Measurements from ENCODE around the gene BAZ2A.
A peak's percentile ranks its signal among the peaks of the same experiment; 100 is the strongest.

BAZ2A gene

DNA sequence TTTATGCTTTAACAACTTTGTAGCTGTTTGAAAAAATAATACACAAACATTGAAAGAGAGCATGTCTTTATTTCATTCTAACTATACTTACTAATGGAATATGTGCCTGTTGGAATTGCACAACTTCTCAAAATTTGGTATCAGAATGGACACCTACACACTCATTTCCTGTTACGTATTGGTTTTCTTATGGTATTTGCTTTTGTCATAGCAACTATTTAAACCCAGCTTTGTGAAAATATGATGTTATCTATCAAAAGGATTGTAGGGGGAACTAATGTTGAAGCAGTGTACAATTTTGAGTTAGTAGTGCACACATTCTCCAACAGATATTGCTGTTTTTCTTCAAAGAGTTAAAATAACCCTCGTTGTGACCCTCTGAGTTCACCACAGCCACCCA, 55.9 kb downstream of the BAZ2A start:
- no peaks in the 10 kb centered on the region for H3K27me3 ChIP-seq (ENCODE audit: insufficient read depth, low read length, poor library complexity, severe bottlenecking)
- no peak overlapping the region for H2AFZ ChIP-seq (ENCODE audit: low read length)
- no peaks in the 10 kb centered on the region for H3K9me2 ChIP-seq (replicated peaks; ENCODE audit: low read depth, low read length)
- peak overlapping the region; percentile 44 for H3K9ac ChIP-seq (ENCODE audit: low read depth, low read length, poor library complexity, severe bottlenecking)
- TF ChIP-seq, protein P1, sequence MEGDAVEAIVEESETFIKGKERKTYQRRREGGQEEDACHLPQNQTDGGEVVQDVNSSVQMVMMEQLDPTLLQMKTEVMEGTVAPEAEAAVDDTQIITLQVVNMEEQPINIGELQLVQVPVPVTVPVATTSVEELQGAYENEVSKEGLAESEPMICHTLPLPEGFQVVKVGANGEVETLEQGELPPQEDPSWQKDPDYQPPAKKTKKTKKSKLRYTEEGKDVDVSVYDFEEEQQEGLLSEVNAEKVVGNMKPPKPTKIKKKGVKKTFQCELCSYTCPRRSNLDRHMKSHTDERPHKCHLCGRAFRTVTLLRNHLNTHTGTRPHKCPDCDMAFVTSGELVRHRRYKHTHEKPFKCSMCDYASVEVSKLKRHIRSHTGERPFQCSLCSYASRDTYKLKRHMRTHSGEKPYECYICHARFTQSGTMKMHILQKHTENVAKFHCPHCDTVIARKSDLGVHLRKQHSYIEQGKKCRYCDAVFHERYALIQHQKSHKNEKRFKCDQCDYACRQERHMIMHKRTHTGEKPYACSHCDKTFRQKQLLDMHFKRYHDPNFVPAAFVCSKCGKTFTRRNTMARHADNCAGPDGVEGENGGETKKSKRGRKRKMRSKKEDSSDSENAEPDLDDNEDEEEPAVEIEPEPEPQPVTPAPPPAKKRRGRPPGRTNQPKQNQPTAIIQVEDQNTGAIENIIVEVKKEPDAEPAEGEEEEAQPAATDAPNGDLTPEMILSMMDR (conservative IDR thresholded peaks at IDR 0.05; ENCODE audit: low read length) = no peak
- TF ChIP-seq EZH2phosphoT487 (IDR thresholded peaks at IDR 0.05; ENCODE audit: borderline replicate concordance) = no peak
- H4K20me1 ChIP-seq (ENCODE audit: insufficient read depth, low read length, poor library complexity, severe bottlenecking) = no peaks in the 10 kb centered on the region
- H3K79me2 ChIP-seq (ENCODE audit: insufficient read depth, low read length) = no peaks in the 10 kb centered on the region
- H3K4me2 ChIP-seq (ENCODE audit: low read depth, low read length, poor library complexity, severe bottlenecking) = no peak overlapping the region
- no peak overlapping the region for H3K4me3 ChIP-seq (ENCODE audit: low read length, poor library complexity, severe bottlenecking)
- H3K9me3 ChIP-seq (ENCODE audit: insufficient read depth, low read depth, low read length) = no peaks in the 10 kb centered on the region
- H3K4me1 ChIP-seq (ENCODE audit: insufficient read depth, low read length, poor library complexity, severe bottlenecking) = peaks cover 14% of the 10 kb centered on the region
- H3K36me3 ChIP-seq (ENCODE audit: insufficient read depth, low read length) = no peaks in the 10 kb centered on the region
- H3F3A ChIP-seq (ENCODE audit: low read depth) = no peaks in the 10 kb centered on the region

DNA sequence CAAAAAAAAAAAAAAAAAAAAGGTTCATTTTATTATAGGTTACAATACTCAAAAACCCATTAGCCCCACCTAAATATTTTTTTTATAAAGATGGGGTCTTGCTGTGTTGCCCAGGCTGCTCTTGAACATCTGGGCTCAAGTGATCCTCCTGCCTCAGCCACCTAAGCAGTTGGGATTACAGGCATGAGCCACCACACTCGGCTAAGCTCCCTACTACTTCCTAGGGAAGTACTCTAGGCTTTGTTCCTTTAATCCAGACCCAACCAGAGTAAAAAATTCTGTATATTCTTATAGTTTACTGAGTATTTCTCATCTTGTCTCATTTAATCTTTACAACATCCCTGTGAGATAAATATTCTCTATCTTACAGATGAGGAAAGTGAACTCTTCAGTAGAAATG, 57.8 kb downstream of the BAZ2A start:
- Histone ChIP-seq H2AFZ (ENCODE audit: low read length) (no peak overlapping the region), H3K4me3 (ENCODE audit: low read length, poor library complexity, severe bottlenecking) (no peak overlapping the region), H3F3A (ENCODE audit: low read depth) (no peaks in the 10 kb centered on the region), H3K9me3 (ENCODE audit: insufficient read depth, low read depth, low read length) (no peaks in the 10 kb centered on the region), H3K9me2 (replicated peaks; ENCODE audit: low read depth, low read length) (no peaks in the 10 kb centered on the region), H3K4me2 (ENCODE audit: low read depth, low read length, poor library complexity, severe bottlenecking) (no peak overlapping the region), H3K9ac (ENCODE audit: low read depth, low read length, poor library complexity, severe bottlenecking) (no peak overlapping the region), H3K36me3 (ENCODE audit: insufficient read depth, low read length) (no peaks in the 10 kb centered on the region), H4K20me1 (ENCODE audit: insufficient read depth, low read length, poor library complexity, severe bottlenecking) (no peaks in the 10 kb centered on the region), H3K79me2 (ENCODE audit: insufficient read depth, low read length) (no peaks in the 10 kb centered on the region), H3K4me1 (ENCODE audit: insufficient read depth, low read length, poor library complexity, severe bottlenecking) (peaks cover 14% of the 10 kb centered on the region), H3K27me3 (ENCODE audit: insufficient read depth, low read length, poor library complexity, severe bottlenecking) (no peaks in the 10 kb centered on the region)
- TF ChIP-seq, protein P1 (conservative IDR thresholded peaks at IDR 0.05; ENCODE audit: low read length) = no peak
- TF ChIP-seq EZH2phosphoT487 (IDR thresholded peaks at IDR 0.05; ENCODE audit: borderline replicate concordance) = no peak

DNA sequence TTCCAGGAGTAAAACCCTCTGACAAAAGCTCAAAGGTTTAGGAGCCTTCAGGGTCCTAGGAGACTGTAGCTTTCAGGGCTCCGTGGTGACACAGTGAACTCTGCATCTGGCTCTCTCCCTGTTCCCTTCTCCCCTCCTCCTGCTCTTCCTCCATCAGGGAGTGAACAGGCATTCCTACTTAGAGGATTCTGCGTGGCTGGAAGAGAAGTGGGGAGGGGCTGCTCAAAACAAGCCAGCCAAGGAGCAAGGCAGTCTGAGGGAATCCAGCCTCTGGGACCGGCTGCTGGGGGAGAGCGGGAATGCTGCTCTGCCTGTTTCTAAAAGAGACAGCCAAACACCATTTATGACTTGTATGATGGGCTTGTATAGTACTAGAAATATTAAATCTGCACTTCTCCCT, 59.0 kb downstream of the BAZ2A start:
- Histone ChIP-seq H3K4me3 (ENCODE audit: low read length, poor library complexity, severe bottlenecking) (no peak overlapping the region), H3K36me3 (ENCODE audit: insufficient read depth, low read length) (no peaks in the 10 kb centered on the region)

More for the DNA sequence above, 59.0 kb downstream of the BAZ2A start:
- no peaks in the 10 kb centered on the region for H3K79me2 ChIP-seq (ENCODE audit: insufficient read depth, low read length)
- no peaks in the 10 kb centered on the region for H3K9me2 ChIP-seq (replicated peaks; ENCODE audit: low read depth, low read length)
- H3K9me3 ChIP-seq (ENCODE audit: insufficient read depth, low read depth, low read length) = no peaks in the 10 kb centered on the region
- no peaks in the 10 kb centered on the region for H3F3A ChIP-seq (ENCODE audit: low read depth)
- no peaks in the 10 kb centered on the region for H4K20me1 ChIP-seq (ENCODE audit: insufficient read depth, low read length, poor library complexity, severe bottlenecking)
- no peaks in the 10 kb centered on the region for H3K27me3 ChIP-seq (ENCODE audit: insufficient read depth, low read length, poor library complexity, severe bottlenecking)
- no peak overlapping the region for H3K4me2 ChIP-seq (ENCODE audit: low read depth, low read length, poor library complexity, severe bottlenecking)
- no peak overlapping the region for H2AFZ ChIP-seq (ENCODE audit: low read length)
- no peak overlapping the region for H3K9ac ChIP-seq (ENCODE audit: low read depth, low read length, poor library complexity, severe bottlenecking)
- H3K4me1 ChIP-seq (ENCODE audit: insufficient read depth, low read length, poor library complexity, severe bottlenecking) = peaks cover 14% of the 10 kb centered on the region
- TF ChIP-seq, protein P1 (conservative IDR thresholded peaks at IDR 0.05; ENCODE audit: low read length) = no peak
- TF ChIP-seq EZH2phosphoT487 (IDR thresholded peaks at IDR 0.05; ENCODE audit: borderline replicate concordance) = no peak
